SU-DHL-6 (cell line): Measurements from ENCODE around the gene ST6GALNAC6.

Experiments
- H2AFZ ChIP-seq: fragments of 200-600 bp; sonication (generic); 2 replicates; pipeline ENCODE4 v1.6.1; 2014; ENCODE audit warnings: low read depth, mild to moderate bottlenecking, moderate library complexity, mixed read lengths, antibody characterized with exemption, low read length; ENCODE audit not compliant: severe bottlenecking
- H3F3A ChIP-seq: fragments of 200-600 bp; shearing (Covaris generic); 2 replicates; pipeline ENCODE4 v1.6.0; 2016; ENCODE audit warnings: antibody characterized with exemption, mild to moderate bottlenecking; ENCODE audit not compliant: insufficient read depth
- H3K27ac ChIP-seq: fragments of 200-600 bp; sonication (generic); 2 replicates; pipeline ENCODE4 v1.5.1; 2016; ENCODE audit warnings: low read depth, mild to moderate bottlenecking, low read length, moderate library complexity, mixed read lengths
- H3K27me3 ChIP-seq: fragments of 200-600 bp; sonication (generic), shearing (Covaris generic); 2 replicates; pipeline ENCODE4 v1.6.0; 2014; ENCODE audit warnings: mild to moderate bottlenecking, low read length
- H3K36me3 ChIP-seq: fragments of 200-600 bp; sonication (generic); 2 replicates; pipeline ENCODE4 v1.6.1; 2014; ENCODE audit warnings: mild to moderate bottlenecking, low read length, mixed read lengths
- H3K4me2 ChIP-seq: fragments of 300-600, 200-600 bp; shearing (Covaris generic), sonication (generic); 2 replicates; pipeline ENCODE4 v1.6.0; 2014; ENCODE audit warnings: low read length, low read depth, mild to moderate bottlenecking; ENCODE audit not compliant: poor library complexity, severe bottlenecking
- H3K4me3 ChIP-seq: fragments of 200-600 bp; sonication (generic); 2 replicates; pipeline ENCODE4 v1.5.1; 2014; ENCODE audit warnings: antibody characterized with exemption, low read length, mild to moderate bottlenecking, mixed read lengths; ENCODE audit not compliant: insufficient read depth, poor library complexity, severe bottlenecking
- H3K79me2 ChIP-seq: fragments of 200-600 bp; sonication (generic); 2 replicates; pipeline ENCODE4 v1.6.1; 2014; ENCODE audit warnings: mild to moderate bottlenecking, low read length, moderate library complexity; ENCODE audit not compliant: insufficient read depth
- H3K9ac ChIP-seq: fragments of 200-600 bp; sonication (generic); 2 replicates; pipeline ENCODE4 v1.7.0; 2014; ENCODE audit warnings: mild to moderate bottlenecking, low read length
- H3K9me2 ChIP-seq: fragments of 200-600 bp; sonication (generic); replicated peaks from 2 replicates; pipeline ENCODE4 v1.6.1; 2014; ENCODE audit warnings: low read length; ENCODE audit not compliant: insufficient read depth
- H3K9me3 ChIP-seq: fragments of 200-600 bp; sonication (generic); 2 replicates; pipeline ENCODE4 v1.6.1; 2014; ENCODE audit warnings: low read length, mixed read lengths; ENCODE audit not compliant: insufficient read depth
- H4K20me1 ChIP-seq: fragments of 200-600 bp; sonication (generic); 2 replicates; pipeline ENCODE4 v1.6.1; 2014; ENCODE audit warnings: low read depth, mild to moderate bottlenecking, antibody characterized with exemption, low read length, moderate library complexity, mixed read lengths
- EZH2phosphoT487 ChIP-seq: fragments of 200-600 bp; sonication (generic), shearing (Covaris generic); conservative IDR thresholded peaks from 2 replicates; pipeline ENCODE4 v1.6.1; 2018; ENCODE audit warnings: mild to moderate bottlenecking, antibody characterized with exemption, low read length, moderate library complexity, mixed read lengths
- TF ChIP-seq, protein P1 (sequence below): fragments of 200-600 bp; sonication (generic); IDR thresholded peaks from one replicate; pipeline ENCODE4 v1.5.1; 2017; ENCODE audit warnings: antibody characterized with exemption, mild to moderate bottlenecking, low read length, moderate library complexity; ENCODE audit not compliant: insufficient read depth, poor library complexity, severe bottlenecking

The ST6GALNAC6 gene

GRCh38 chr9:127893392-127893791, 6.0 kb downstream of the ST6GALNAC6 start:
- H3K36me3 ChIP-seq: no peaks in the 10 kb centered on the region
- H3K4me3 ChIP-seq: no peak overlapping the region
- TF ChIP-seq, protein P1, sequence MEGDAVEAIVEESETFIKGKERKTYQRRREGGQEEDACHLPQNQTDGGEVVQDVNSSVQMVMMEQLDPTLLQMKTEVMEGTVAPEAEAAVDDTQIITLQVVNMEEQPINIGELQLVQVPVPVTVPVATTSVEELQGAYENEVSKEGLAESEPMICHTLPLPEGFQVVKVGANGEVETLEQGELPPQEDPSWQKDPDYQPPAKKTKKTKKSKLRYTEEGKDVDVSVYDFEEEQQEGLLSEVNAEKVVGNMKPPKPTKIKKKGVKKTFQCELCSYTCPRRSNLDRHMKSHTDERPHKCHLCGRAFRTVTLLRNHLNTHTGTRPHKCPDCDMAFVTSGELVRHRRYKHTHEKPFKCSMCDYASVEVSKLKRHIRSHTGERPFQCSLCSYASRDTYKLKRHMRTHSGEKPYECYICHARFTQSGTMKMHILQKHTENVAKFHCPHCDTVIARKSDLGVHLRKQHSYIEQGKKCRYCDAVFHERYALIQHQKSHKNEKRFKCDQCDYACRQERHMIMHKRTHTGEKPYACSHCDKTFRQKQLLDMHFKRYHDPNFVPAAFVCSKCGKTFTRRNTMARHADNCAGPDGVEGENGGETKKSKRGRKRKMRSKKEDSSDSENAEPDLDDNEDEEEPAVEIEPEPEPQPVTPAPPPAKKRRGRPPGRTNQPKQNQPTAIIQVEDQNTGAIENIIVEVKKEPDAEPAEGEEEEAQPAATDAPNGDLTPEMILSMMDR: no peak
- no peaks in the 10 kb centered on the region for H4K20me1 ChIP-seq
- no peak overlapping the region for H3K9ac ChIP-seq
- H3K79me2 ChIP-seq: no peaks in the 10 kb centered on the region
- H3K27ac ChIP-seq: no peak overlapping the region
- no peak overlapping the region for H2AFZ ChIP-seq
- H3K4me2 ChIP-seq: no peak overlapping the region
- H3K9me3 ChIP-seq: peaks cover 10% of the 10 kb centered on the region
- H3K27me3 ChIP-seq: no peaks in the 10 kb centered on the region
- H3K9me2 ChIP-seq: no peaks in the 10 kb centered on the region
- 0 out of 2 replicates have a peak, but pooled peaks cover under 1% of the 10 kb centered on the region for H3F3A ChIP-seq

- peaks cover 10% of the 10 kb centered on the region for H3K9me3 ChIP-seq
- no peaks in the 10 kb centered on the region for H3K9me2 ChIP-seq
- H3K36me3 ChIP-seq: no peaks in the 10 kb centered on the region
- H3K9ac ChIP-seq: no peak overlapping the region
- H2AFZ ChIP-seq: no peak overlapping the region
- TF ChIP-seq EZH2phosphoT487: no peak
- TF ChIP-seq, protein P1: no peak
- H3K4me2 ChIP-seq: no peak overlapping the region
- no peaks in the 10 kb centered on the region for H3K79me2 ChIP-seq
- H3K4me3 ChIP-seq: no peak overlapping the region
- no peaks in the 10 kb centered on the region for H4K20me1 ChIP-seq
- no peaks in the 10 kb centered on the region for H3F3A ChIP-seq
- no peak overlapping the region for H3K27ac ChIP-seq
- no peaks in the 10 kb centered on the region for H3K27me3 ChIP-seq
These were observed 6.6 kb downstream of the ST6GALNAC6 start for GRCh38 chr9:127892831-127893230.

GRCh38 chr9:127890053-127890452, 9.3 kb downstream of the ST6GALNAC6 start:
- Histone ChIP-seq H2AFZ (no peak overlapping the region), H3K4me2 (no peak overlapping the region), H3K79me2 (no peaks in the 10 kb centered on the region), H3K9ac (no peak overlapping the region), H4K20me1 (no peaks in the 10 kb centered on the region), H3K27ac (no peak overlapping the region), H3K9me2 (no peaks in the 10 kb centered on the region), H3F3A (no peaks in the 10 kb centered on the region), H3K27me3 (no peaks in the 10 kb centered on the region), H3K36me3 (no peaks in the 10 kb centered on the region), H3K4me3 (no peak overlapping the region), H3K9me3 (peaks cover 10% of the 10 kb centered on the region)
- no peak for TF ChIP-seq EZH2phosphoT487
- TF ChIP-seq, protein P1: no peak
